ENCODE data around the gene NUDT12.

Gene NUDT12
- total RNA-seq: 2.9 to 29.2 (median 20.2) reads per million in 18 experiments

- peak; percentile 50 to 62 for DNase-seq
These were observed at the start of gene NUDT12 for GRCh38 chr5:103562453-103563157. Gene NUDT12, minus strand, starts transcription at chr5:103562789. Its CDS starts 2,541 bp downstream, at chr5:103560248.

GRCh38 chr5:103607346-103607745, 44.8 kb upstream of the NUDT12 start:
- DNase-seq: no peak

- no peak for DNase-seq
These were observed 42.7 kb upstream of the NUDT12 start for GRCh38 chr5:103605277-103605676.

- no peak for DNase-seq
These were observed 39.8 kb upstream of the NUDT12 start for GRCh38 chr5:103602438-103602837.

- DNase-seq: no peak
These were observed 38.7 kb upstream of the NUDT12 start for GRCh38 chr5:103601314-103601713.

GRCh38 chr5:103600086-103600485, 37.5 kb upstream of the NUDT12 start:
- DNase-seq: no peak

- no peak for DNase-seq
These were observed 36.5 kb upstream of the NUDT12 start for GRCh38 chr5:103598997-103599566.

GRCh38 chr5:103590221-103590620, 27.6 kb upstream of the NUDT12 start:
- DNase-seq: no peak

GRCh38 chr5:103589776-103590175, 27.2 kb upstream of the NUDT12 start:
- DNase-seq: no peak

GRCh38 chr5:103589357-103589756, 26.8 kb upstream of the NUDT12 start:
- DNase-seq: no peak

- peak in 1 of 2 donors; percentile 8 for DNase-seq
These were observed 24.7 kb upstream of the NUDT12 start for GRCh38 chr5:103587185-103587748.

GRCh38 chr5:103582364-103582763, 19.8 kb upstream of the NUDT12 start:
- DNase-seq: peak; percentile 21 to 37

- no peak for DNase-seq
These were observed 10.8 kb upstream of the NUDT12 start for GRCh38 chr5:103573411-103573810.

- DNase-seq: no peak
These were observed 9.9 kb upstream of the NUDT12 start for GRCh38 chr5:103572454-103572853.

- DNase-seq: no peak
These were observed 9.1 kb upstream of the NUDT12 start for GRCh38 chr5:103571730-103572129.

GRCh38 chr5:103569313-103570060, 6.9 kb upstream of the NUDT12 start:
- DNase-seq: no peak

GRCh38 chr5:103565719-103566118, 3.1 kb upstream of the NUDT12 start:
- DNase-seq: no peak

- peak in 1 of 2 donors; percentile 13 for DNase-seq
These were observed 720 bp downstream of the NUDT12 start for GRCh38 chr5:103561685-103562452.

- no peak for DNase-seq
These were observed 1.8 kb downstream of the NUDT12 start for GRCh38 chr5:103560826-103561225.

- DNase-seq: no peak
These were observed 15.7 kb downstream of the NUDT12 start for GRCh38 chr5:103546858-103547257.

GRCh38 chr5:103542441-103542840, 20.1 kb downstream of the NUDT12 start:
- no peak for DNase-seq

- DNase-seq: no peak
These were observed 21.0 kb downstream of the NUDT12 start for GRCh38 chr5:103541569-103541968.

- no peak for DNase-seq
These were observed 21.5 kb downstream of the NUDT12 start for GRCh38 chr5:103541114-103541513.

Measured in inflammatory macrophage (primary cell).